Ammon's horn (tissue), 1 donor: ENCODE data around the gene EFCAB6.

Experiments
- DNase-seq: peaks from one replicate; pipeline ENCODE4 v3.0.0-alpha.2; 2016; ENCODE audit warnings: low spot score

EFCAB6 gene

GRCh38 chr22:43846966-43847365, 34.9 kb upstream of the EFCAB6 start:
- no peak for DNase-seq

DNA sequence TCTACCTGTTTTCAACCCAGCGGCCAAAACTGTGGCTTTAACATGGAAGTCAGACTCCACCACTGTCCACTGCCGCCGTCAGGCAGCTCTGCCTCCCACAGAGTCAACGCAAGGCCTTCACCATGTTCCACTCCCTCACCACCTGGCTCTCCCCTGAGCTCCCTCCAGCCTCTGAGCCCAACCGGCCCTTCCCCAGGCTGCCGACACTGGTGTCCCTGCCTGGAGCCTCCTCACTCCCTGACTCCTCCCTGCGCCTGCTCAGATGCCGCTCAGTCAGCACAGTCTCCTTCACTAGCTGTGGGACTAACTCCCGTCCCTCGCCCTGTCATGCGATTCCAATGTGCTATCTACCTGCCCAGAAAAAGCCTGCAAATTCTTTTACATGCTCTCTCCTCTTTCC, 33.9 kb upstream of the EFCAB6 start:
- no peak for DNase-seq

DNA sequence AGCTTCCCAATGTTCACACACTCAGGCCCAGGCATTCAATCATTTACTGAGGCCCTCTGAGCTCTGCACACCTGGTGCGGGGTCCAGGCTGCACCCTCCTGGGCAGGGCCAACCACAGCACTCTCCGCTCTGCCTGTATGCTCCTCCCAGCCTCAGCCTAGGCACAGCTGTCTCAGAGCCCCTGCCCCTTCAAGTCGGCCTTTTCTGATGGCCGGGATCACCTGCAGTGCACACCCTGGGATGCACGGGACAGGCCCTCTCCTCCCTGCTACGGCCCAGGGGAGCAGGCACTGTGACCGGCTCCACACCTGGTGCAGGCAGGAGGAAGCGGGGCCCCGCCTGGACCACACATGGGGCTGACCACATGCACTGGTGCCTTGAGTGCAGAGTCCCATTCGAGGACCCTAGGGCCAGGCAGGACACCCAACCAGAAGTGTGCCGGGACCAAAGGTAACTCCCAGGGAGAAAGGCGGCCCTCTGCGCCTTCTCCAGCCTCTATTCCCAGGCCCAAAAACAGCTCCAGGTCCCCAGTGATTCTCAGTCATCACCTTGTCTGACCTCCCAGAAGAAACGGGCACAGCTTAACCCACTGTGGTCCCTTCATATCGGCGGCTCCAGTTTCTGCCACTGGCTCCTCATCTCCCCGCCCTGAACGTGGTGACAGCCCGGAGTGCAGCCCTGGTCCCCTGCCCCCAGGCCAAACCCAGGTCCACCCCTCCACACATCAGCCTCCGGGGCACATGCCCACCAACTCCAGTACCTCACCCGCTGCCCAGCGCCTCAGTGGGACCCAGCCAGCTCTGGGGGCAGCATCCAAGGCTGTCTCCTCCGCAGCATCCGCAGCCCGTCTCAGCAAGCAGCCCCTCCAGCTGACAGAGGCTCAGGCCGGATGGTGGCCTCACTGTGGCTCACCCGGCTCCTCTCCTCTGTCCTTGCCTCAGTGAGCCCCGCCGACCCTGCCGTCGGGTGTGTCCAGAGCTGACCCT, 32.7 kb upstream of the EFCAB6 start:
- no peak for DNase-seq

DNA sequence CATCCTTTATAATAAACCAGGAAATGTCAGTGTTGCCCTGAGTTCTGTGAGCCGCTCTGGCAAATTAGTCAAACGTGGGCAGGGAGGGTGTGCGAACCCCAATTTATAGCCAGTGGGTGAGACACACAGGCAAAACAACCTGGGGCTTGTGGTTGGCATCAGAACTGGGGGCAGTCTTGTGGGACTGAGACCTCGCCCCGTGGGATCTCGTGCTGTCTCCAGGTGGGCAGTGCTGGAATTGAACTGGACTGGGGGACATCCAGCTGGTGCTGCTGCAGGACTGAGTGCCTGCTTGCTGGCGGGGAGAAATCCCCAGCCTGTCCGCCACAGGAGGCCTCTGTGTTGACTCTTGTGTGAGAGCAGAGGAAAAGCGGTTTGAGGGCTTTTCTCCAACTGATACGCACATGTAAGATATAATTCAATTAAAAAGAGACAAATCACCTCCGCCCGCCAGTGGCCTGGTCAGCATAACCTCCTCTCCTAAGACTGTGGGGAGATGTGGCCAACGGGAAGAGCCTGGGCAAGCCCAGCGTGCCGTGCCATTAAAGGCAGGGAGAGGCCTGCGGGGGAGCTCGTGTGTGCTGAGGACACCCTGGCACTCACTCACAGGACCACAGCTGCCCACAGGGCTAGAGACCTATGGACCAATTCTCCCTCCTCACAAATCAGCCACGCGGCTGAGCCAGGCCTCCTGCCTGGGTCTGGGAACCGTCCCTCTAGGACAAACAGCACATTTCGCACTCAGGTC, 31.9 kb upstream of the EFCAB6 start:
- DNase-seq: no peak

DNA sequence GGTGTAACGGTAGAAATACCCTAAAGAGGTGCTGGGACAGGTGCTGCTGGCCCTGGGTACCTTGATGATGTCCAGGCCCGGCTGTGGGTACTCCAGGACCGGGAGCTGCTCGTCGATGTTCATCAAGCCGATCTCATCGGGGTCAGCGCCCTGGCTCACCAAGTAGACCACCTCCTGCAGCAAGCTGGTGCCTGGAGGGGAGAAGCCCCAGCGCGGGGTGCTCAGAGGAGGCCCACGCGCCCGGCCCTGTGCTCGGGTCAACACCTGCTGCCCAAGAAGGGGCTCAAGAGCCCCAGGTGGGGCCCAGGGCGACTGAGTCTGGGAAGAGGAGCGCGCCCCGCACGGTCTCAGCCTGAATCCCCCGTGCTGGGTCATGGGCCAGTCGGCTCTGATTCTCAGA, 29.6 kb upstream of the EFCAB6 start:
- DNase-seq: no peak

DNA sequence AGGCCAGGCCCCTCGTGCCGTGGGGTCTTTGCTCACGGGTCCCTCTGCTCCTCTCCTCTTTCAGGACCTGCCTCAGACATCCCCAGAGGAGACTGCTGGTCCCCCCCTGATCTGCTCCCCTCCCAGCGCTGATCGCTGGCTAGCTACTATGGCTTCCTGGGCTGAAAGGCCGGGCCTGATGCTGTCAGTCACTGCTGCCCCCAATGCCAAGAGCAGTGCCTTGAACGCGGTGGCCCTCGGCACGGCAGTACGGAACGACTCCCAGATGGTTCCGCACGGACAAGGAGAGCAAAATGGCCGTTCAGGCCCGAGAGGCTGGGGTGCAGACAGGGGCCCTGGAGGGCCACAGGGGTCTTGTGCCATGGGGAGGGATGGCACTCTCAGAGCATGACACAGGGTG, 28.7 kb upstream of the EFCAB6 start:
- DNase-seq: no peak

- DNase-seq: no peak
Observed at GRCh38 chr22:43840431-43840830, 28.3 kb upstream of the EFCAB6 start.

DNA sequence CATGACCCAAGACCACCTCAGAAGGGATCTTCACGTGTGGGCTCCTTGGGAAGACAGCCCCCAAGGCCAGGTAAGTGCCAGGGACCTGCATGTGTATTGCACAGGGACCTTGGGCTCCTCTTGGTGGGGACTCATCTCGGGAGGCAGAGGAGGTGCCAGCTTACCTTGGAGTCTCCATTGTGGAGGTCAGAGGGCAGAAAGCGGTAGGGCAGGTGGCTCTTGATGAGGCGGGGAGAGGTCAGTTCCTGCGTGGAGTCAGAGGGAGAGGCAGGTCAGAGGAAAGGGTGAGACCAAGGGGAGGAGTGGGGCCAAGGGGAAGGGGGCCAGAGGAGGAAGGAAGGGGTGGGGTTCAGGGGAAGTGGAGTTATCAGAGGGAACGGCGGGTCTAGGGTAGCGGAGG, 27.7 kb upstream of the EFCAB6 start:
- DNase-seq: no peak

DNA sequence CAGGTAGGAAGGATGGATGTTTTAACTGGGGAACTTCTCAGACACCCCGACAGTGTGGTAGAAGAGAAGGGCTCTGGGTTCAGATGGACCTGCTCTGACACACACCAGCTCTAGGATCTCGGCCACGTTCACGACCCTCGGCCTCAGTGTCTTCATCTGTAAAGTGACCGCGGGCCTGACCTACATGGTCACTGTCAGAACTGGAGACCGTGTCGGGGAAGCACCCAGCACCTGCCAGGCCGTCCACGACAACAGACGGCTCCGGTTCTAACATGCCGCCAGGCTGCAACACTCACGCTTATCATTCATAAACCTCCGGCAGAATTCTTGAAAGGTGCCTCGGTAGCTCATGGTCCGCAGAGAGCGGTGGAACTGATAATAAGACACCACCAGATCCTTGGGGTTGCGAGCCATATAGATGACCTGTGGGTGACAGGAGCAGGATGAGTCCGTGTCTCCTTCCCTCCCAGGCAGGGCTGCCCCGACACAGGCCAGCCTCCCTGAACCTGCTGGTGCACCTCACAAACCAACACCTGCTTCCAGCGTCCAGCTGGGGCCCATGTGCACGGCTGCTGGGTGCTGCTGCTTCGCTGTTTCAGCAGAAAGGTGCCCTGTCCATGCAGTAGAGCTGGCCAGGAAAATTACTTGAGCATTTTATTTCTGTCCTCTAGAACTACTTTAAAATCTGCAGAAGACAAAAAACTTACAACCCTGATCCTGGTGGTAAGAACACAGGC, 26.6 kb upstream of the EFCAB6 start:
- DNase-seq: no peak

DNA sequence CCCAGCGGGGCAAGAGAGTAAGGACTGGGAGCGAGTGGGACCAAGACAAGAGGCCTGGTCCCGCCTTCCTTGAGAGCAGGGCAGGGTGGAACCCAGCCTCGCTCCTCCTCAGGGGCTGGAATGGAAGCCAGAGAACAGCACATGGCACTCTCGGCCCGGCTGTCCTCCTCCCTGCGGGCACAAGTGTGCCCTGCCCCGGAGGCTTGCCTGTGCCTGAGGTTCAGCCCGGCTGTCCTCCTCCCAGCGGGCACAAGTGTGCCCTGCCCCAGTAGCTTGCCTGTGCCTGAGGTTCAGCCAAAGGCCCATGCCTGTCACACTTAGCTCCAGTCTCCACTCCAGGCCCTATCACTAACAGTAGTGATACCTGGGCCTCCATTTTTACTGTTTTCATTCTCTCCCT, 26.1 kb upstream of the EFCAB6 start:
- DNase-seq: no peak

- no peak for DNase-seq
Observed at GRCh38 chr22:43837666-43838065, 25.6 kb upstream of the EFCAB6 start.

- no peak for DNase-seq
Observed at GRCh38 chr22:43835736-43836135, 23.6 kb upstream of the EFCAB6 start.

GRCh38 chr22:43835166-43835565, 23.1 kb upstream of the EFCAB6 start:
- no peak for DNase-seq

- no peak for DNase-seq
Observed at GRCh38 chr22:43833286-43834240, 21.5 kb upstream of the EFCAB6 start.

GRCh38 chr22:43832393-43833265, 20.5 kb upstream of the EFCAB6 start:
- no peak for DNase-seq

DNA sequence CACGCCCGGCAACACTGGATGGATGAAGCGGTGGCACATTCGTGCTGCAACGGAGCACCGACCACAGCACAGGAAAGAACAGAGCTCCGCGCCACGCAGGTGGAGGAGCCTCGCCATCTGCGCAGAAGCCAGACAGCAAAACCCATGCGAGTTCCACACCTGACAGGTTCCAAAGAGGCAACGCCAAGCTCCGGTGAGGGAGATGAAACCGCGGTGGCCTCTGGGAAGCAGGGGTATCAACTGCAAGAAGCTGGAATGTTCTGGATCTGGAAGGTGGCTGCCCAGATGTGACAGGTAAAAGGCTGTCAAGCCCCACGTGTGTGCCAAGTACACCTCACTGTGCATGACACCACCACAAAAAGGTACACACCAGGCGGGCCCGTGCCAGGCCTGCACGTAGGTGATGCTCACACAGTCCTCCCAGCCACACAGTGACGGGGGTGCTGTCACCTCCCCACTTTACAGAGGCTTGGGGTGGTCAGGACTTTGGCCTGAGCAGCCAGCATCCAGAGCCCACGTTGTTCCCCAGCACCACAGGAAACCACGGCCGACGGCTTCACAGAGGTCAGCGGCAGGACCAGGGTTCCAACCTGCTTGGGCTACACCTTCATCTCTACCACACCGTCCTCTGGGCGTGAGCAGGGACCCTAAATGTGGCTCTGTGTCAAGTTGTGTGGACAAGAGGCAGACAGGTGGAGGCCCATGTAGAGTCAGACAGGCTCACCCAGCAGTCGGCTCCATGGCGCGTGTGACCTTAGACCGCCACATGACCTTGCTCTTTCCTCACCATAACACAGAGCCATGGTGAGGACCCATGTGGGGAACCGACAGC, 19.7 kb upstream of the EFCAB6 start:
- DNase-seq: no peak

GRCh38 chr22:43830931-43831560, 18.9 kb upstream of the EFCAB6 start:
- DNase-seq: no peak

- DNase-seq: no peak
Observed at GRCh38 chr22:43829904-43830851, 18.1 kb upstream of the EFCAB6 start.
